KMS-11 (cell line): ENCODE results near the gene COL18A1.

Experiments
- H2AFZ ChIP-seq: fragments of 200-600 bp; sonication (generic); 2 replicates; pipeline ENCODE4 v1.6.1; 2016; ENCODE audit warnings: antibody characterized with exemption, mixed run types, low read depth
- H3K27ac ChIP-seq: fragments of 200-600 bp; sonication (generic); 2 replicates; pipeline ENCODE4 v1.6.1; 2016; ENCODE audit warnings: mild to moderate bottlenecking, mixed run types
- H3K27me3 ChIP-seq: fragments of 200-600 bp; sonication (generic); 2 replicates; pipeline ENCODE4 v1.6.1; 2017; ENCODE audit warnings: mild to moderate bottlenecking, low read depth, mixed run types, moderate library complexity; ENCODE audit not compliant: insufficient read depth
- H3K36me3 ChIP-seq: fragments of 200-600 bp; sonication (generic); 2 replicates; pipeline ENCODE4 v1.6.1; 2017; ENCODE audit warnings: mild to moderate bottlenecking, mixed run types; ENCODE audit not compliant: insufficient read depth
- H3K4me1 ChIP-seq: fragments of 200-600 bp; sonication (generic); 2 replicates; pipeline ENCODE4 v1.6.1; 2016; ENCODE audit warnings: mild to moderate bottlenecking, low read depth, mixed run types; ENCODE audit not compliant: poor library complexity, severe bottlenecking
- H3K4me2 ChIP-seq: fragments of 200-600 bp; sonication (generic); 2 replicates; pipeline ENCODE4 v1.7.0; 2016; ENCODE audit warnings: mild to moderate bottlenecking, mixed run types
- H3K4me3 ChIP-seq: fragments of 200-600 bp; sonication (generic); IDR thresholded peaks from 2 replicates; pipeline ENCODE4 v1.6.1; 2017; ENCODE audit warnings: low read depth, low read length, mixed read lengths; ENCODE audit not compliant: insufficient read depth
- H3K79me2 ChIP-seq: fragments of 200-600 bp; sonication (generic); 2 replicates; pipeline ENCODE4 v1.6.1; 2016; ENCODE audit warnings: low read depth, mixed run types; ENCODE audit not compliant: insufficient read depth
- H3K9ac ChIP-seq: fragments of 200-600 bp; sonication (generic); 2 replicates; pipeline ENCODE4 v1.6.1; 2016; ENCODE audit warnings: mild to moderate bottlenecking, mixed run types
- H4K20me1 ChIP-seq: fragments of 200-600 bp; sonication (generic); 2 replicates; pipeline ENCODE4 v1.6.1; 2016; ENCODE audit warnings: mild to moderate bottlenecking, mixed run types; ENCODE audit not compliant: insufficient read depth
- TF ChIP-seq, protein P1 (sequence below): fragments of 200-600 bp; sonication (generic); conservative IDR thresholded peaks from 2 replicates; pipeline ENCODE4 v1.6.1; 2017; ENCODE audit warnings: low read depth, mild to moderate bottlenecking, antibody characterized with exemption, low read length, moderate library complexity, mixed read lengths

Gene COL18A1

GRCh38 chr21:45556645-45557615, 152.0 kb downstream of the COL18A1 start:
- Histone ChIP-seq H3K4me2 (peak overlapping the region; percentile 63; the same call in 1 of the 2 replicates), H2AFZ (no peak overlapping the region), H3K9ac (no peak overlapping the region), H3K36me3 (no peaks in the 10 kb centered on the region), H4K20me1 (no peaks in the 10 kb centered on the region), H3K79me2 (no peaks in the 10 kb centered on the region), H3K27me3 (peaks cover 22% of the 10 kb centered on the region; the same call in 1 of the 2 replicates), H3K4me1 (no peaks in the 10 kb centered on the region), H3K27ac (no peak overlapping the region), H3K4me3 (no peak overlapping the region)
- TF ChIP-seq, protein P1, sequence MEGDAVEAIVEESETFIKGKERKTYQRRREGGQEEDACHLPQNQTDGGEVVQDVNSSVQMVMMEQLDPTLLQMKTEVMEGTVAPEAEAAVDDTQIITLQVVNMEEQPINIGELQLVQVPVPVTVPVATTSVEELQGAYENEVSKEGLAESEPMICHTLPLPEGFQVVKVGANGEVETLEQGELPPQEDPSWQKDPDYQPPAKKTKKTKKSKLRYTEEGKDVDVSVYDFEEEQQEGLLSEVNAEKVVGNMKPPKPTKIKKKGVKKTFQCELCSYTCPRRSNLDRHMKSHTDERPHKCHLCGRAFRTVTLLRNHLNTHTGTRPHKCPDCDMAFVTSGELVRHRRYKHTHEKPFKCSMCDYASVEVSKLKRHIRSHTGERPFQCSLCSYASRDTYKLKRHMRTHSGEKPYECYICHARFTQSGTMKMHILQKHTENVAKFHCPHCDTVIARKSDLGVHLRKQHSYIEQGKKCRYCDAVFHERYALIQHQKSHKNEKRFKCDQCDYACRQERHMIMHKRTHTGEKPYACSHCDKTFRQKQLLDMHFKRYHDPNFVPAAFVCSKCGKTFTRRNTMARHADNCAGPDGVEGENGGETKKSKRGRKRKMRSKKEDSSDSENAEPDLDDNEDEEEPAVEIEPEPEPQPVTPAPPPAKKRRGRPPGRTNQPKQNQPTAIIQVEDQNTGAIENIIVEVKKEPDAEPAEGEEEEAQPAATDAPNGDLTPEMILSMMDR: no peak

- Histone ChIP-seq H3K4me2 (no peak overlapping the region), H3K4me3 (no peak overlapping the region), H3K36me3 (no peaks in the 10 kb centered on the region), H3K79me2 (no peaks in the 10 kb centered on the region), H3K4me1 (no peaks in the 10 kb centered on the region), H3K9ac (no peak overlapping the region), H3K27me3 (peaks cover 29% of the 10 kb centered on the region; the same call in 1 of the 2 replicates), H2AFZ (no peak overlapping the region), H4K20me1 (no peaks in the 10 kb centered on the region), H3K27ac (no peak overlapping the region)
- TF ChIP-seq, protein P1: no peak
Measured at GRCh38 chr21:45557616-45558043, 152.7 kb downstream of the COL18A1 start.

DNA sequence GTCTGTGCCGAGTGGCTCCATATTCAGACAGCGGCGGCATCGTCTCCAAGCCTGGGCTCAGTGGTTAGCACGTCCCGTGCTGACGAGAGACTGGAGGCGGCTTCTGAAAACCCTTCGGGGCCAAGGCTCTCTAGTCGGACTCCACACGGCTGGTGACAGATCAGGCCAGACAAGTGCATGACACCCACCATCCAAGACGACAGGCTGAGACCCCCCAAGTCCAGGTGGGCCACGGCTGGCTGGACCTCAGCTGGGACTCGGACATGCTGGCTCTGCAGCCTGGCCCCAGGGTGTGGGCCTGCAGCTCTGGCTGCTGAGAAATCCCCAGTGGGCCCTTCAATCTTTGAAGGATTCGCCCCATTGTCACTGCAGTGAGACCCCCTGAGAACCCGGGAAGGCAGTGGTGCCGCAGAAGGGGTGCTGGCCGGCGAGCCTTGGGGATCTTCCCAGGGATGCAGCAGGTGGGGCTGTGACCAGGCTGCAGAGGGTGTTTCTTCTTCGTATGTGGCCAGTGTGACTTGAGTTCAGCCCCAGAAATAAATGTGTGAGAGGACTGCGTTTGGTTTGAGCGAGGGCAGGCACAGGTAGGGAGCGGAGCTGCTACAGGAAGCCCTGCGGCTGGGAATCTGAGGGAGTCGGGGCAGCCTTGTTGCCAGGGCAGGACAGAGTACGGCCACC, 153.2 kb downstream of the COL18A1 start:
- Histone ChIP-seq H3K27me3 (peaks cover 34% of the 10 kb centered on the region; the same call in 1 of the 2 replicates), H2AFZ (no peak overlapping the region), H3K27ac (no peak overlapping the region), H3K36me3 (no peaks in the 10 kb centered on the region), H3K4me3 (no peak overlapping the region), H3K4me2 (no peak overlapping the region), H4K20me1 (no peaks in the 10 kb centered on the region), H3K4me1 (no peaks in the 10 kb centered on the region), H3K9ac (no peak overlapping the region), H3K79me2 (no peaks in the 10 kb centered on the region)
- TF ChIP-seq, protein P1: no peak

GRCh38 chr21:45559216-45560105, 154.5 kb downstream of the COL18A1 start:
- TF ChIP-seq, protein P1: no peak
- Histone ChIP-seq H3K36me3 (no peaks in the 10 kb centered on the region), H3K79me2 (no peaks in the 10 kb centered on the region), H4K20me1 (no peaks in the 10 kb centered on the region), H3K27ac (no peak overlapping the region), H3K27me3 (peaks cover 47% of the 10 kb centered on the region), H2AFZ (no peak overlapping the region), H3K4me2 (no peak overlapping the region), H3K4me1 (no peaks in the 10 kb centered on the region), H3K4me3 (no peak overlapping the region), H3K9ac (no peak overlapping the region)
